ENCODE data around the gene PATJ. TPM values are rescaled to one million over a fixed set of nuclear protein-coding genes. Genes with fewer than 3 reads are reported as not detected.

PATJ gene
- total RNA-seq, 1 donor from 2014 or later = 31.2 TPM

GRCh38 chr1:62198069-62198780 is 455.9 kb downstream of the PATJ start:
- CTCF ChIA-PET = no interaction called here
- no peaks in the 10 kb centered on the region for H3K36me3 Mint-ChIP-seq (ENCODE audit: low read depth)
- peaks cover 25% of the 10 kb centered on the region for H3K27me3 Mint-ChIP-seq
- no peaks in the 10 kb centered on the region for H3K4me1 Mint-ChIP-seq
- no peak overlapping the region for H3K4me3 Mint-ChIP-seq
- DNase-seq = no peak
- no peak for ATAC-seq (ENCODE audit: low read depth)
- intact Hi-C loops (cut with micrococcal nuclease) = no loop called here
- POLR2A ChIA-PET = no interaction called here
- H3K27ac Mint-ChIP-seq = no peak overlapping the region
- TF ChIP-seq, protein P1, sequence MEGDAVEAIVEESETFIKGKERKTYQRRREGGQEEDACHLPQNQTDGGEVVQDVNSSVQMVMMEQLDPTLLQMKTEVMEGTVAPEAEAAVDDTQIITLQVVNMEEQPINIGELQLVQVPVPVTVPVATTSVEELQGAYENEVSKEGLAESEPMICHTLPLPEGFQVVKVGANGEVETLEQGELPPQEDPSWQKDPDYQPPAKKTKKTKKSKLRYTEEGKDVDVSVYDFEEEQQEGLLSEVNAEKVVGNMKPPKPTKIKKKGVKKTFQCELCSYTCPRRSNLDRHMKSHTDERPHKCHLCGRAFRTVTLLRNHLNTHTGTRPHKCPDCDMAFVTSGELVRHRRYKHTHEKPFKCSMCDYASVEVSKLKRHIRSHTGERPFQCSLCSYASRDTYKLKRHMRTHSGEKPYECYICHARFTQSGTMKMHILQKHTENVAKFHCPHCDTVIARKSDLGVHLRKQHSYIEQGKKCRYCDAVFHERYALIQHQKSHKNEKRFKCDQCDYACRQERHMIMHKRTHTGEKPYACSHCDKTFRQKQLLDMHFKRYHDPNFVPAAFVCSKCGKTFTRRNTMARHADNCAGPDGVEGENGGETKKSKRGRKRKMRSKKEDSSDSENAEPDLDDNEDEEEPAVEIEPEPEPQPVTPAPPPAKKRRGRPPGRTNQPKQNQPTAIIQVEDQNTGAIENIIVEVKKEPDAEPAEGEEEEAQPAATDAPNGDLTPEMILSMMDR (IDR thresholded peaks at IDR 0.05) = no peak
- no peaks in the 10 kb centered on the region for H3K9me3 Mint-ChIP-seq

DNA sequence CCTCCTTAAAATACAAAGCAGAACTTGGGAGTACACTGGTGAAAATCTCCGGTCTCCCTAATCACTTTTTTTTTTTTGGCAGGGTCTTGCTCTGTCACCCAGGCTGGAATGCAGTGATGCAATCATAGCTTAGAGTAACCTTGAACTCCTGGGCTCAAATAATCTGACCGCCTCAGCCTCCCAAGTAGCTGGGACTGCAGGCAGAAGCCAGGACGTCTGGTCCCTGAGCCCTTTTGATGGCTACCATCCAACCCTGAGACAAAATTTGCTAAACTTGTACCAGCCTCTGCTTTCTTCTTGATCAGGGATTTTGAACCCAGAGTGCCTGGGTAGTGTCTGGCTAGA is 456.5 kb downstream of the PATJ start:
- no peaks in the 10 kb centered on the region for H3K4me1 Mint-ChIP-seq
- DNase-seq = no peak
- intact Hi-C loops (cut with micrococcal nuclease) = no loop called here
- H3K27me3 Mint-ChIP-seq = peaks cover 20% of the 10 kb centered on the region
- no peaks in the 10 kb centered on the region for H3K9me3 Mint-ChIP-seq
- no peak overlapping the region for H3K27ac Mint-ChIP-seq
- TF ChIP-seq, protein P1 (IDR thresholded peaks at IDR 0.05) = no peak
- no peak overlapping the region for H3K4me3 Mint-ChIP-seq
- POLR2A ChIA-PET = no interaction called here
- ATAC-seq (ENCODE audit: low read depth) = no peak
- CTCF ChIA-PET = no interaction called here
- H3K36me3 Mint-ChIP-seq (ENCODE audit: low read depth) = no peaks in the 10 kb centered on the region

GRCh38 chr1:62207187-62207586 is 464.9 kb downstream of the PATJ start:
- POLR2A ChIA-PET = no interaction called here
- intact Hi-C loops (cut with micrococcal nuclease) = no loop called here
- H3K9me3 Mint-ChIP-seq = peaks cover 17% of the 10 kb centered on the region

GRCh38 chr1:62208087-62208486 is 465.8 kb downstream of the PATJ start:
- Mint-ChIP-seq H3K27me3 (no peaks in the 10 kb centered on the region), H3K27ac (no peak overlapping the region), H3K4me1 (no peaks in the 10 kb centered on the region), H3K9me3 (peaks cover 17% of the 10 kb centered on the region), H3K4me3 (no peak overlapping the region), H3K36me3 (ENCODE audit: low read depth) (no peaks in the 10 kb centered on the region)
- TF ChIP-seq, protein P1 (IDR thresholded peaks at IDR 0.05) = no peak
- ATAC-seq (ENCODE audit: low read depth) (no peak), DNase-seq (no peak)
- ChIA-PET POLR2A (no interaction called here), CTCF (no interaction called here)
- intact Hi-C loops (cut with micrococcal nuclease) = no loop called here

More at GRCh38 chr1:62207187-62207586, 464.9 kb downstream of the PATJ start:
- no peak for ATAC-seq (ENCODE audit: low read depth)
- no peak for DNase-seq
- Mint-ChIP-seq H3K36me3 (ENCODE audit: low read depth) (no peaks in the 10 kb centered on the region), H3K4me1 (no peaks in the 10 kb centered on the region), H3K4me3 (no peak overlapping the region), H3K27me3 (no peaks in the 10 kb centered on the region), H3K27ac (no peak overlapping the region)
- TF ChIP-seq, protein P1 (IDR thresholded peaks at IDR 0.05) = no peak
- CTCF ChIA-PET = no interaction called here

- ChIA-PET CTCF (no interaction called here), POLR2A (no interaction called here)
- no peak for DNase-seq
- no peak overlapping the region for H3K4me3 Mint-ChIP-seq
- no peak overlapping the region for H3K27ac Mint-ChIP-seq
- H3K36me3 Mint-ChIP-seq (ENCODE audit: low read depth) = no peaks in the 10 kb centered on the region
- no peaks in the 10 kb centered on the region for H3K4me1 Mint-ChIP-seq
- no peak for ATAC-seq (ENCODE audit: low read depth)
- TF ChIP-seq, protein P1 (IDR thresholded peaks at IDR 0.05) = no peak
- intact Hi-C loops (cut with micrococcal nuclease) = no loop called here
- H3K9me3 Mint-ChIP-seq = peaks cover 17% of the 10 kb centered on the region
- no peaks in the 10 kb centered on the region for H3K27me3 Mint-ChIP-seq
These were observed 466.7 kb downstream of the PATJ start for GRCh38 chr1:62208970-62209369.
